ENCODE measurements around the gene VSNL1. TPM values are rescaled to one million over a fixed set of nuclear protein-coding genes. Genes with fewer than 3 reads are reported as not detected.

The VSNL1 gene
- total RNA-seq, 1 donor from 2014 or later = 0.13 TPM

DNA sequence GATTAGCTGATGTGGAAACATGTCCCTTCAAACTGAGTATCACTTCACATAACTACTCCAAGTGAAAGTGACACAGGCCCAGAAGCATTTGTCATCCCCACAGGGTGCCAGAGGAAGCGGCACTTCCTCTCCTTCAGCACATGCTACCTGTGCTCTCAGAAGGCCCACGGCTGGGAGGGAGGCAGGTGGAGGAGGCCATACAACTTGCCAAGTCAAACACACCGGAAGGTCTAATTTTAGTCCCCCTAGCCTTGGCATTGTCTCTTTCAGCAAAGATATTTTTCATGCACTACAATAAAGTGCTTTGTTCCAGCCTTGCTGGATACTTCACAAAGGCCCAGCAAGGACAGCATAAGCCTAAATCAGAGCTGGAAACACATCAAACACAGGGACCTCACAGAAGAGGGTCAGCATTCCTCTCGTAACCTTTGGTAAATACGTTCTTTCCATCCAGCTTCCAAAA, 38.0 kb downstream of the VSNL1 start:
- no peaks in the 10 kb centered on the region for H3K27me3 ChIP-seq (ENCODE audit: control insufficient read depth, insufficient read depth, low read length)
- DNase-seq (ENCODE audit: low read depth) = no peak

GRCh38 chr2:17579605-17580318, 39.3 kb downstream of the VSNL1 start:
- Histone ChIP-seq H3K4me3 (ENCODE audit: low read depth, low read length) (no peak overlapping the region), H3K36me3 (ENCODE audit: control insufficient read depth, insufficient read depth, low read length) (no peaks in the 10 kb centered on the region), H3K27me3 (ENCODE audit: control insufficient read depth, insufficient read depth, low read length) (no peaks in the 10 kb centered on the region)
- no peak for DNase-seq (ENCODE audit: low read depth)
- TF ChIP-seq, protein P1, sequence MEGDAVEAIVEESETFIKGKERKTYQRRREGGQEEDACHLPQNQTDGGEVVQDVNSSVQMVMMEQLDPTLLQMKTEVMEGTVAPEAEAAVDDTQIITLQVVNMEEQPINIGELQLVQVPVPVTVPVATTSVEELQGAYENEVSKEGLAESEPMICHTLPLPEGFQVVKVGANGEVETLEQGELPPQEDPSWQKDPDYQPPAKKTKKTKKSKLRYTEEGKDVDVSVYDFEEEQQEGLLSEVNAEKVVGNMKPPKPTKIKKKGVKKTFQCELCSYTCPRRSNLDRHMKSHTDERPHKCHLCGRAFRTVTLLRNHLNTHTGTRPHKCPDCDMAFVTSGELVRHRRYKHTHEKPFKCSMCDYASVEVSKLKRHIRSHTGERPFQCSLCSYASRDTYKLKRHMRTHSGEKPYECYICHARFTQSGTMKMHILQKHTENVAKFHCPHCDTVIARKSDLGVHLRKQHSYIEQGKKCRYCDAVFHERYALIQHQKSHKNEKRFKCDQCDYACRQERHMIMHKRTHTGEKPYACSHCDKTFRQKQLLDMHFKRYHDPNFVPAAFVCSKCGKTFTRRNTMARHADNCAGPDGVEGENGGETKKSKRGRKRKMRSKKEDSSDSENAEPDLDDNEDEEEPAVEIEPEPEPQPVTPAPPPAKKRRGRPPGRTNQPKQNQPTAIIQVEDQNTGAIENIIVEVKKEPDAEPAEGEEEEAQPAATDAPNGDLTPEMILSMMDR (IDR thresholded peaks at IDR 0.05; ENCODE audit: insufficient read depth, low read length, poor library complexity, severe bottlenecking) = no peak

More for the DNA sequence above, 38.0 kb downstream of the VSNL1 start:
- TF ChIP-seq, protein P1 (IDR thresholded peaks at IDR 0.05; ENCODE audit: insufficient read depth, low read length, poor library complexity, severe bottlenecking) = no peak
- H3K4me3 ChIP-seq (ENCODE audit: low read depth, low read length) = no peak overlapping the region
- H3K36me3 ChIP-seq (ENCODE audit: control insufficient read depth, insufficient read depth, low read length) = no peaks in the 10 kb centered on the region

GRCh38 chr2:17580319-17580715, 39.8 kb downstream of the VSNL1 start:
- no peak for DNase-seq (ENCODE audit: low read depth)
- H3K4me3 ChIP-seq (ENCODE audit: low read depth, low read length) = no peak overlapping the region
- TF ChIP-seq, protein P1 (IDR thresholded peaks at IDR 0.05; ENCODE audit: insufficient read depth, low read length, poor library complexity, severe bottlenecking) = no peak
- H3K27me3 ChIP-seq (ENCODE audit: control insufficient read depth, insufficient read depth, low read length) = no peaks in the 10 kb centered on the region
- no peaks in the 10 kb centered on the region for H3K36me3 ChIP-seq (ENCODE audit: control insufficient read depth, insufficient read depth, low read length)

DNA sequence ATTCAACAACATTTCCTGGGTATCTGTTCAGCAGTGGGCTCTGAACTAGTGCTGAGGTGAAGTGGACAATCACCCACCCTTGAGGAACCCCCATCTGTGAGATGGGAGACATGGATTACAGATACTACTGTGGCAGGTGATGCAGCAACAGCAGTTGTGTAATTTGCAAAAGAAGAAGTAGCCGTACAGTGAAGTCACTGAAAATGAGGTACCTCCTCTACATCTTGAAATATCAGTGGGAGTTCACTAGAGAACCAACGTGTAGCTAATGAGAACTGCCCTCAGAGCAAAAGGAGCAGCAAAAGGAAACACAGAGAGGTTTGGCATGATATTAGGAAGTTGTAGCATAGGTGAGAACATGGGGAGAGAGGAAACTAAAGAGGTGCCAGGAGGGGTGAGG, 41.3 kb downstream of the VSNL1 start:
- Histone ChIP-seq H3K4me3 (ENCODE audit: low read depth, low read length) (no peak overlapping the region), H3K27me3 (ENCODE audit: control insufficient read depth, insufficient read depth, low read length) (no peaks in the 10 kb centered on the region), H3K36me3 (ENCODE audit: control insufficient read depth, insufficient read depth, low read length) (no peaks in the 10 kb centered on the region)
- no peak for DNase-seq (ENCODE audit: low read depth)
- TF ChIP-seq, protein P1 (IDR thresholded peaks at IDR 0.05; ENCODE audit: insufficient read depth, low read length, poor library complexity, severe bottlenecking) = no peak

DNA sequence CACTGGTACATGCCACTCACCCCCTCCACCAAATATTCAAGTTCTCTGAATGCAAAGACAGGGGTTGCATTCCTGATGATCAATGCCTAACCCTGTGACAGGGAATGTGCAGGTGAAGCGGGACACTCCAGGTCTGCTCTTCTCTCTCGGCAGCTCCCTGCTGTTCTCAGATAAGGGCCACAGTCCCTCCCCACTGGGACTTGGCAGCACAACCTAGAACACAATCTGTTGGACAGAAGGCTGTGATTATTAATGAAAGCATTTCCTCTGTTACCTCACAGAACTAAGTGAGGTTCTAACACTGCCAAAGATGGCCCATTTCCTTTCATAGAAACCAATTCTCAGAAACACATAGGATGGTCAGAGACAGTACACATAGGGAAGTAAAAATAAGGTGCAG, 42.7 kb downstream of the VSNL1 start:
- Histone ChIP-seq H3K36me3 (ENCODE audit: control insufficient read depth, insufficient read depth, low read length) (no peaks in the 10 kb centered on the region), H3K4me3 (ENCODE audit: low read depth, low read length) (no peak overlapping the region), H3K27me3 (ENCODE audit: control insufficient read depth, insufficient read depth, low read length) (no peaks in the 10 kb centered on the region)
- no peak for DNase-seq (ENCODE audit: low read depth)
- TF ChIP-seq, protein P1 (IDR thresholded peaks at IDR 0.05; ENCODE audit: insufficient read depth, low read length, poor library complexity, severe bottlenecking) = no peak

DNA sequence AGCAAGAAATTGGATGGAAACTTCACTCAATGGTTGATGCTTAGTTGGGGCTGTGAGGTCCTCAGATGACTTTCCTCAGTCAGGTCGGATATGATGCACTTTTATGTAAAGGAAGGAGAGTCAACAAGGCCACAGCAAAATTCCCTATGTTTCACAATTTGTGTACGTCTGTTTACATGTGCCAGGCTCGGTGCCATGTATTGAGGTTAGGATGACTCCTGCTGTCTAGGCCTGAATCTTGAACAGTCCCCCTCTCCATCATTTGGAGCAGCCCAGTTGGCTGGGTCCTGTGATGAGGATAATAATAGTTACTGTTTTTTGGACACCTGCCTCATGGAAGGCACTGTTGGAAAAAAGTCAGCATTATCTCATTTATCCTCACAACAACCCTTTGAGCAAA, 43.1 kb downstream of the VSNL1 start:
- TF ChIP-seq, protein P1 (IDR thresholded peaks at IDR 0.05; ENCODE audit: insufficient read depth, low read length, poor library complexity, severe bottlenecking) = no peak
- Histone ChIP-seq H3K36me3 (ENCODE audit: control insufficient read depth, insufficient read depth, low read length) (no peaks in the 10 kb centered on the region), H3K4me3 (ENCODE audit: low read depth, low read length) (no peak overlapping the region), H3K27me3 (ENCODE audit: control insufficient read depth, insufficient read depth, low read length) (no peaks in the 10 kb centered on the region)
- DNase-seq (ENCODE audit: low read depth) = no peak
